Vagina (tissue), 2 donors: ENCODE measurements around the gene DCAF8. TPM values are rescaled to one million over a fixed set of nuclear protein-coding genes. Genes with fewer than 3 reads are reported as not detected.

Experiments used
- DNase-seq, 2 donors: peaks; one replicate each; pipeline ENCODE4 v3.0.0-alpha.2; 2017; ENCODE audit errors: extremely low spot score in 2 of 2
- H3K27ac ChIP-seq: fragments of 200-600 bp; sonication (generic); one replicate; pipeline ENCODE4 v1.5.1; 2019
- H3K27me3 ChIP-seq: fragments of 200-600 bp; sonication (generic); one replicate; pipeline ENCODE4 v1.5.1; 2019
- H3K36me3 ChIP-seq, 2 donors: fragments of 200-600 bp; sonication (generic); one replicate each; pipeline ENCODE4 v1.5.1; 2017 to 2019
- H3K4me1 ChIP-seq: fragments of 200-600 bp; sonication (generic); one replicate; pipeline ENCODE4 v1.5.1; 2019
- H3K4me3 ChIP-seq, 2 donors: fragments of 200-600 bp; sonication (generic); 1 replicate in 1 of 2; 2 replicates in 1 of 2; pipeline ENCODE4 v1.5.1; 2016 to 2019
- H3K9me3 ChIP-seq: fragments of 200-600 bp; sonication (generic); one replicate; pipeline ENCODE4 v1.5.1; 2019
- POLR2A ChIP-seq, 2 donors: fragments of 450-650 bp; IDR thresholded peaks; one replicate each; pipeline ENCODE4 v1.6.1; 2017; ENCODE audit warnings: antibody characterized with exemption in 2 of 2, mild to moderate bottlenecking in 2 of 2, moderate library complexity in 2 of 2
- POLR2AphosphoS5 ChIP-seq, 2 donors: sonication (generic); formaldehyde crosslinking; IDR thresholded peaks; one replicate each; pipeline ENCODE4 v1.9.0; 2017; ENCODE audit warnings: antibody characterized with exemption in 2 of 2, mild to moderate bottlenecking in 2 of 2, low read depth in 1 of 2; ENCODE audit not compliant: insufficient read depth in 1 of 2
- intact Hi-C: fragments of 100-400 bp; cut with DNase I; formaldehyde crosslinking; loops from one replicate; pipeline ENCODE4 v1.15.1; 2023
- total RNA-seq: library from RNA; depleted of rRNA; stranded (reverse); fragments of >200 nt; gene quantifications from one replicate; pipeline ENCODE4 v1.2.3, GENCODE V29; 2016
- TF ChIP-seq, protein P1 (sequence below), 3 experiments: fragments of 450-650 bp in 2 of 3; fragments of 200-600 bp in 1 of 3; sonication (generic) in 1 of 3; IDR thresholded peaks; one replicate each; pipeline ENCODE4 v1.5.1; 2017 to 2019; ENCODE audit warnings: antibody characterized with exemption in 3 of 3, mild to moderate bottlenecking in 2 of 3, moderate library complexity in 2 of 3

Gene DCAF8
- total RNA-seq, 1 donor from 2014 or later: 145 TPM

DNA sequence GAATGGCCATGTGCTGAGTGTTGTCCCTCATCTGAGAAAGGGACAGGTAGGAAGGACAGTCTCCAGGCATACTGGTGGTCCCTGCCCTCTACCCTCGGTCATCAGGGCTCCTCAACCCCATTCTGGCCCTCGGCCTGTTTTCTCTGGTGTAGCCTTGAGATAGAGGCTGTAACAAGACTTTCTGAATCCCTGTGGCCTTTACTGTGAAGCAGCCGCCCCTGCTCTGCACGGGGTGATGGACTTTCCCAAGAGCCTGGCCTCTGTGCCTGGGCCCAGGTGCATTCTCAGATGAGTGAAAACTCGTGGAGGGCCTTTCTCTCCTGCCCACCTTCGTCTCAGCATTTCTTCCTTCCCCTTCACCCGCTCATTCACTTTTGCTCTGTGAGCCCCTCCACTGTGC lies 74.9 kb downstream of the DCAF8 start:
- no peak for DNase-seq
- TF ChIP-seq POLR2AphosphoS5 (IDR thresholded peaks at IDR 0.05; ENCODE audit: insufficient read depth in 1 of 2, low read depth in 1 of 2) (no peak), POLR2A (IDR thresholded peaks at IDR 0.05) (no peak)
- TF ChIP-seq, protein P1, sequence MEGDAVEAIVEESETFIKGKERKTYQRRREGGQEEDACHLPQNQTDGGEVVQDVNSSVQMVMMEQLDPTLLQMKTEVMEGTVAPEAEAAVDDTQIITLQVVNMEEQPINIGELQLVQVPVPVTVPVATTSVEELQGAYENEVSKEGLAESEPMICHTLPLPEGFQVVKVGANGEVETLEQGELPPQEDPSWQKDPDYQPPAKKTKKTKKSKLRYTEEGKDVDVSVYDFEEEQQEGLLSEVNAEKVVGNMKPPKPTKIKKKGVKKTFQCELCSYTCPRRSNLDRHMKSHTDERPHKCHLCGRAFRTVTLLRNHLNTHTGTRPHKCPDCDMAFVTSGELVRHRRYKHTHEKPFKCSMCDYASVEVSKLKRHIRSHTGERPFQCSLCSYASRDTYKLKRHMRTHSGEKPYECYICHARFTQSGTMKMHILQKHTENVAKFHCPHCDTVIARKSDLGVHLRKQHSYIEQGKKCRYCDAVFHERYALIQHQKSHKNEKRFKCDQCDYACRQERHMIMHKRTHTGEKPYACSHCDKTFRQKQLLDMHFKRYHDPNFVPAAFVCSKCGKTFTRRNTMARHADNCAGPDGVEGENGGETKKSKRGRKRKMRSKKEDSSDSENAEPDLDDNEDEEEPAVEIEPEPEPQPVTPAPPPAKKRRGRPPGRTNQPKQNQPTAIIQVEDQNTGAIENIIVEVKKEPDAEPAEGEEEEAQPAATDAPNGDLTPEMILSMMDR (IDR thresholded peaks at IDR 0.05): no peak
- Histone ChIP-seq H3K36me3 (no peaks in the 10 kb centered on the region), H3K27ac (no peak overlapping the region), H3K9me3 (no peaks in the 10 kb centered on the region), H3K27me3 (no peaks in the 10 kb centered on the region), H3K4me3 (no peak overlapping the region), H3K4me1 (peaks cover 9% of the 10 kb centered on the region)
- intact Hi-C loops: no loop called here

DNA sequence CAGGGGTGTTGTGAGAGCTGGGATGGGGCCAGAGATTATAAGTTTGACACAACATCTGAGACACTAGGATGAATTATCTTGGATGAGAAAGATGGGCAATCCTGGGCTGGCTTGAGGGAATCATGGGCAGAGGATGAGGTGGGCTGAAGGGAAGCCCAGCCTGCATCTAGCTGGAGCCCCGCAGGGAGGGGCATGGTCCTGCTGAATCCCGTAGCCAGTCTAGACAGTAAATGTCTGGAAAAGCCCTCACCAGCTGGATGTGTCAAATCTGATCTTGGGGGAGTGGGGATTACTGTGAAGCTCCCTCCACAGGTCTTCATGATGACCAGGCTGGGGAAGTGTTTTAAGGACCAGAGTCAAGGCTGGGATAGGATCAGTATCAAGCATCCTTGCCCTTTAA lies 75.6 kb downstream of the DCAF8 start:
- intact Hi-C loops: no loop called here
- Histone ChIP-seq H3K27me3 (no peaks in the 10 kb centered on the region), H3K4me1 (peaks cover 9% of the 10 kb centered on the region), H3K9me3 (no peaks in the 10 kb centered on the region), H3K27ac (no peak overlapping the region), H3K36me3 (no peaks in the 10 kb centered on the region), H3K4me3 (no peak overlapping the region)
- no peak for TF ChIP-seq POLR2A (IDR thresholded peaks at IDR 0.05)
- TF ChIP-seq, protein P1 (IDR thresholded peaks at IDR 0.05): no peak
- no peak for TF ChIP-seq POLR2AphosphoS5 (IDR thresholded peaks at IDR 0.05; ENCODE audit: insufficient read depth in 1 of 2, low read depth in 1 of 2)
- no peak for DNase-seq

DNA sequence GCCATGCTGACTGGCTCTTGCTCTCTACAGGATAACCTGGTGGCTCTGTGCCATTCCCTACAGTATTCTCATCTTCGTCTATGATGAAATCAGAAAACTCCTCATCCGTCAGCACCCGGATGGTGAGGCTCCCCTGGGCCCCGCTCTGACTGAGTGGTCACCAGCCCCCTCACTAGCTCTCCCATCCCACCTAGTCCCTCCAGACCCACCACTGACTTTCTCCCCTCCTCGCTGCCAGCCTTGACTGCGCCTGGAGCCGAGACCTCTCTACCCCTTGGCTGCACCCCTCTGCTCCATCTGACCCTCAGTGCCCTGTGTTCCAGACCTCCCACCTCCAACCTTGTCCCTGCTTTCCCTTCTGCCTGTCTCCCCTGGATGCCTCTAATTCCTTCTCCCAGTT lies 76.1 kb downstream of the DCAF8 start:
- Histone ChIP-seq H3K27ac (no peak overlapping the region), H3K36me3 (no peaks in the 10 kb centered on the region), H3K9me3 (no peaks in the 10 kb centered on the region), H3K4me3 (no peak overlapping the region), H3K27me3 (no peaks in the 10 kb centered on the region), H3K4me1 (peaks cover 9% of the 10 kb centered on the region)
- TF ChIP-seq POLR2AphosphoS5 (IDR thresholded peaks at IDR 0.05; ENCODE audit: insufficient read depth in 1 of 2, low read depth in 1 of 2): no peak
- TF ChIP-seq, protein P1 (IDR thresholded peaks at IDR 0.05): no peak
- no peak for DNase-seq
- intact Hi-C loops: no loop called here

DNA sequence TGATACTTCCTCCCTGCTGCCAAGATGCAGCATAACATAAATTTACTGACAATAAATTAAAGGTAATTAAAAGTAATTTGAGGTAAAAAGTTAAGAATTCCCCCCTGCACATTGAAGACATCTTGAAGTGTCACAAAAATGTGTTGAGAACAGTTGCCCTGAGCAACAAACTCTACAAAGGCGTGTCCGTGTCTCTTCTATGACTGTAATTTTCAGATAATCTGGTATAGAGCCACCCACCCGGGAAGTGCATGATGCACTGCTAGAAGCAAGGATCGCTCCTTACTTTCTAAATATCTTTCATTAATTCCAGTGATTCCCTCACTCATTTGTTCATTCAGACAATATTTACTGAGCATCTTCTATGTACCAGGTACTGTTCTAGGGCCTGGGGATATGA lies 83.0 kb downstream of the DCAF8 start:
- H3K4me1 ChIP-seq: no peaks in the 10 kb centered on the region
- H3K27me3 ChIP-seq: no peaks in the 10 kb centered on the region
- H3K4me3 ChIP-seq: no peak overlapping the region
- no peaks in the 10 kb centered on the region for H3K9me3 ChIP-seq
- intact Hi-C loops: no loop called here
- no peak for DNase-seq
- H3K27ac ChIP-seq: no peak overlapping the region
- TF ChIP-seq POLR2A (IDR thresholded peaks at IDR 0.05) (no peak), POLR2AphosphoS5 (IDR thresholded peaks at IDR 0.05; ENCODE audit: insufficient read depth in 1 of 2, low read depth in 1 of 2) (no peak)
- TF ChIP-seq, protein P1 (IDR thresholded peaks at IDR 0.05): no peak
- H3K36me3 ChIP-seq: no peaks in the 10 kb centered on the region

DNA sequence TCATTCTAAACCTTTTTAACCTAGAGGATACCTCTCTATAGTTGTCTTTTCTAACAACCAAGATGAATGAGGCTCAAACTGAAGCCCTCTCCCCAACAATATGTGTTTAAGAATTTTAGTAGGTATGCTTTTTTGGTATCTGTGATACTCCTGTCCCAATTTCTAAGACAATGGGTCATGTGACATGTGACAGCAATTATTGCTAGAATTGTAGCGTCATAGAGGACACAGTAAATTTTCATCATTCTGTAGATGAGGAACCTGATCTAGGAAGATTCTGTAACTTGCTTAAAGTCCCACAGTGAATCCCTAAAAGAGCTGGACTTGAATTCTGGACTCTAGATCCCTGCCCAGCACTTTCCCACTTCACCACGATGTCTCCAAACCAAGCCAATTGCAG lies 83.6 kb downstream of the DCAF8 start:
- DNase-seq: no peak
- intact Hi-C loops: no loop called here
- H3K27me3 ChIP-seq: no peaks in the 10 kb centered on the region
- H3K36me3 ChIP-seq: no peaks in the 10 kb centered on the region
- H3K4me3 ChIP-seq: no peak overlapping the region
- H3K9me3 ChIP-seq: no peaks in the 10 kb centered on the region
- H3K4me1 ChIP-seq: no peaks in the 10 kb centered on the region
- TF ChIP-seq POLR2A (IDR thresholded peaks at IDR 0.05) (no peak), POLR2AphosphoS5 (IDR thresholded peaks at IDR 0.05; ENCODE audit: insufficient read depth in 1 of 2, low read depth in 1 of 2) (no peak)
- TF ChIP-seq, protein P1 (IDR thresholded peaks at IDR 0.05): no peak
- no peak overlapping the region for H3K27ac ChIP-seq
